HepG2 (cell line): ENCODE results near the gene LOXL4. TPM values are rescaled to one million over a fixed set of nuclear protein-coding genes. Genes with fewer than 3 reads are reported as not detected.

Source experiments
- ATAC-seq: fragments of 200-7000 bp; cut with Tn5 transposase; 3 replicates; pipeline ENCODE4 v1.9.1; 2020; ENCODE audit warnings: mild to moderate bottlenecking, moderate library complexity
- BruUV-seq: library from RNA; stranded (reverse); fragments of 400-500 nt; replicated peaks from 2 replicates; lab custom pipeline; 2021; lab: Mats Ljungman, UMichigan
- CTCF ChIA-PET: fragments of 300-600 bp; formaldehyde crosslinking; extraction: SDS; loops from one replicate; lab custom pipeline; 2021; ENCODE audit warnings: low total read pairs, inconsistent platforms, low intra/inter-chr PET ratio; lab: Yijun Ruan, JAX
- POLR2A ChIA-PET: fragments of 350-600 bp; sonication (Branson Sonifier 250); formaldehyde crosslinking; loops from one replicate; lab custom pipeline; 2020; ENCODE audit warnings: antibody characterized with exemption, inconsistent platforms; lab: Yijun Ruan, JAX
- DNase-seq: peaks from one replicate; pipeline ENCODE4 v3.0.0-alpha.2; 2015; ENCODE audit warnings: low spot score
- FAIRE-seq: peaks from 3 replicates; lab custom pipeline; 2011; peaks lifted over from hg19 to GRCh38; lab: Jason Lieb, UNC
- H2AFZ ChIP-seq: one replicate; pipeline ENCODE4 v1.6.1; 2011; ENCODE audit warnings: low read length, inconsistent platforms
- H3K27ac ChIP-seq: fragments of 300-600 bp; 3 replicates; pipeline ENCODE4 v1.8.0; 2011; ENCODE audit warnings: mixed run types, mild to moderate bottlenecking, mixed read lengths, low read length, inconsistent platforms; ENCODE audit not compliant: insufficient read depth; ENCODE audit errors: extremely low read length
- H3K27me3 ChIP-seq, 2 experiments: fragments of 200-600 bp in 1 of 2; 2 replicates in 1 of 2; 3 replicates in 1 of 2; pipeline versions ENCODE4 v1.6.0 to v1.8.0; 2011; ENCODE audit warnings: low read length in 2 of 2, mild to moderate bottlenecking in 2 of 2, moderate library complexity in 2 of 2, inconsistent platforms in 1 of 2; ENCODE audit not compliant: insufficient read depth in 2 of 2, control insufficient read depth in 1 of 2
- H3K36me3 ChIP-seq, 2 experiments: fragments of 200-600 bp in 1 of 2; replicated peaks in 1 of 2; 2 replicates in 1 of 2; 3 replicates in 1 of 2; pipeline versions ENCODE4 v1.5.1 to v1.8.0; 2011; ENCODE audit warnings: low read length in 2 of 2, inconsistent platforms in 1 of 2; ENCODE audit not compliant: insufficient read depth in 2 of 2, control insufficient read depth in 1 of 2
- H3K4me1 ChIP-seq: 2 replicates; pipeline ENCODE4 v1.5.1; 2012; ENCODE audit warnings: low read length, inconsistent platforms; ENCODE audit not compliant: insufficient read depth
- H3K4me2 ChIP-seq: 2 replicates; pipeline ENCODE4 v1.6.0; 2011; ENCODE audit warnings: low read depth, low read length, inconsistent platforms
- H3K4me3 ChIP-seq, 3 experiments: fragments of 200-600 bp in 1 of 3; sonication (generic), shearing (Covaris generic) in 1 of 3; replicated peaks in 1 of 3; 2 replicates each; pipeline ENCODE4 v1.5.1; 2011 to 2016; ENCODE audit warnings: low read length in 3 of 3, inconsistent platforms in 2 of 3, low read depth in 2 of 3, mild to moderate bottlenecking in 2 of 3, control low read depth in 1 of 3, mixed read lengths in 1 of 3; ENCODE audit not compliant: insufficient read depth in 1 of 3
- H3K79me2 ChIP-seq: one replicate; pipeline ENCODE4 v1.6.1; 2011; ENCODE audit warnings: low read length, inconsistent platforms; ENCODE audit not compliant: insufficient read depth
- H3K9ac ChIP-seq: 2 replicates; pipeline ENCODE4 v1.6.0; 2011; ENCODE audit warnings: mild to moderate bottlenecking, low read depth, low read length, inconsistent platforms; ENCODE audit not compliant: insufficient read depth
- H3K9me3 ChIP-seq: 2 replicates; pipeline ENCODE4 v1.5.1; 2012; ENCODE audit warnings: mild to moderate bottlenecking, low read length
- H4K20me1 ChIP-seq: 2 replicates; pipeline ENCODE4 v1.6.0; 2011; ENCODE audit warnings: inconsistent platforms, mild to moderate bottlenecking, low read length, moderate library complexity; ENCODE audit not compliant: insufficient read depth
- FOXJ3 ChIP-seq: sonication (generic); formaldehyde crosslinking; IDR thresholded peaks from 2 replicates; pipeline ENCODE4 v1.4.0; 2020; ENCODE audit warnings: missing genetic modification reagents, mild to moderate bottlenecking, borderline replicate concordance
- HDAC6 ChIP-seq: fragments of 200-600 bp; sonication (generic); IDR thresholded peaks from 2 replicates; pipeline ENCODE4 v1.7.0; 2017; ENCODE audit warnings: mild to moderate bottlenecking, antibody characterized with exemption, low read length, low read depth
- NFAT5 ChIP-seq: sonication (generic); formaldehyde crosslinking; IDR thresholded peaks from 2 replicates; pipeline ENCODE4 v1.4.0; 2020; ENCODE audit warnings: missing genetic modification reagents
- ZBTB7B ChIP-seq: sonication (generic); formaldehyde crosslinking; IDR thresholded peaks from 2 replicates; pipeline ENCODE4 v1.4.0; 2020; ENCODE audit warnings: missing genetic modification reagents
- ZNF18 ChIP-seq: sonication (generic); formaldehyde crosslinking; IDR thresholded peaks from 2 replicates; pipeline ENCODE4 v1.8.0; 2022; ENCODE audit warnings: mild to moderate bottlenecking, missing genetic modification reagents; ENCODE audit not compliant: insufficient replicate concordance
- ZNF414 ChIP-seq: sonication (generic); formaldehyde crosslinking; IDR thresholded peaks from 2 replicates; pipeline ENCODE4 v1.5.0; 2020; ENCODE audit warnings: missing genetic modification reagents
- WGBS: methylation state at CpG from one replicate; pipeline ENCODE4 v1.1.6; 2017; ENCODE audit warnings: low lambda C conversion rate; 5-methylcytosine and 5-hydroxymethylcytosine counted together
- in situ Hi-C: cut with HindIII; loops from 2 replicates; pipeline ENCODE4 v1.10.0; 2017; ENCODE audit warnings: low pct_unique_long_range_greater_than_20kb; ENCODE audit not compliant: extremely low pct_ligation_motif_present
- intact Hi-C: fragments of 100-400 bp; cut with micrococcal nuclease; formaldehyde crosslinking; loops from one replicate; pipeline ENCODE4 v1.10.0; 2022; ENCODE audit not compliant: unreplicated experiment
- polyA plus RNA-seq, 8 experiments: library from polyadenylated mRNA; depleted of rRNA in 3 of 8; stranded (reverse) in 7 of 8; unstranded in 1 of 8; fragments of >200 nt; fragmentation: Illumina TruSeq in 4 of 8; extraction: Trizol in 4 of 8; gene quantifications; 2 replicates each; pipeline versions ENCODE4 v1.2.1 to v1.2.3, GENCODE V29; 2011 to 2016; ENCODE audit warnings: low read depth in 4 of 8, missing spikeins in 1 of 8, mixed read lengths in 1 of 8; ENCODE audit not compliant: insufficient read depth in 1 of 8
- total RNA-seq, 5 experiments: library from RNA; depleted of rRNA; stranded (reverse); fragments of >200 nt; fragmentation: Illumina TruSeq; extraction: Trizol; gene quantifications; 2 replicates each; pipeline ENCODE4 v1.2.3, GENCODE V29; 2016; ENCODE audit warnings: low read depth in 1 of 5

Gene LOXL4
- total and polyA plus RNA-seq, 2 of the 13 experiments (the other 11 are each of a cell fraction or from before 2014, with no cell fraction given) = 8.8 to 21.1 TPM

GRCh38 chr10:98316170-98316569 lies 48.2 kb upstream of the LOXL4 start:
- ChIA-PET POLR2A (no interaction called here), CTCF (no interaction called here)
- Histone ChIP-seq H4K20me1 (no peaks in the 10 kb centered on the region), H3K4me3 (no peak overlapping the region), H3K27ac (no peak overlapping the region), H3K27me3 (peaks cover 1 to 56% of the 10 kb centered on the region in 2 experiments; a peak in 4 of 5 replicates), H3K4me2 (no peak overlapping the region), H3K36me3 (no peaks in the 10 kb centered on the region), H3K9ac (no peak overlapping the region), H3K4me1 (no peaks in the 10 kb centered on the region), H3K9me3 (no peaks in the 10 kb centered on the region), H2AFZ (no peak overlapping the region), H3K79me2 (no peaks in the 10 kb centered on the region)
- no peak for TF ChIP-seq FOXJ3 (CRISPR knock-in tag)
- TF ChIP-seq ZBTB7B (CRISPR knock-in tag) = no peak
- no peak for TF ChIP-seq ZNF414 (CRISPR knock-in tag)
- no peak for TF ChIP-seq HDAC6
- TF ChIP-seq ZNF18 (CRISPR knock-in tag) = no peak
- no peak for TF ChIP-seq NFAT5 (CRISPR knock-in tag)
- intact Hi-C loops (no loop called here), in situ Hi-C loops (loop anchor here (25.0 kb wide), 1 partner anchor 404 kb away; no protein-coding TSS in a partner anchor)
- ATAC-seq = no peak
- 7% methylated on average over 5 of the region's 5 CpGs for WGBS
- no TSS peak for BruUV-seq
- no peak for FAIRE-seq
- no peak for DNase-seq
